Stimulated activated CD8-positive, alpha-beta memory T cell treated with anti-CD3 and anti-CD28 coated beads, Interleukin-4, amount 100 ng/mL, for 48 hours (primary cell): ENCODE results near the gene TBX2.

ENCODE experiments used
- DNase-seq: peaks from one replicate; pipeline ENCODE4 v3.0.0-alpha.2; 2020

Gene TBX2

DNA sequence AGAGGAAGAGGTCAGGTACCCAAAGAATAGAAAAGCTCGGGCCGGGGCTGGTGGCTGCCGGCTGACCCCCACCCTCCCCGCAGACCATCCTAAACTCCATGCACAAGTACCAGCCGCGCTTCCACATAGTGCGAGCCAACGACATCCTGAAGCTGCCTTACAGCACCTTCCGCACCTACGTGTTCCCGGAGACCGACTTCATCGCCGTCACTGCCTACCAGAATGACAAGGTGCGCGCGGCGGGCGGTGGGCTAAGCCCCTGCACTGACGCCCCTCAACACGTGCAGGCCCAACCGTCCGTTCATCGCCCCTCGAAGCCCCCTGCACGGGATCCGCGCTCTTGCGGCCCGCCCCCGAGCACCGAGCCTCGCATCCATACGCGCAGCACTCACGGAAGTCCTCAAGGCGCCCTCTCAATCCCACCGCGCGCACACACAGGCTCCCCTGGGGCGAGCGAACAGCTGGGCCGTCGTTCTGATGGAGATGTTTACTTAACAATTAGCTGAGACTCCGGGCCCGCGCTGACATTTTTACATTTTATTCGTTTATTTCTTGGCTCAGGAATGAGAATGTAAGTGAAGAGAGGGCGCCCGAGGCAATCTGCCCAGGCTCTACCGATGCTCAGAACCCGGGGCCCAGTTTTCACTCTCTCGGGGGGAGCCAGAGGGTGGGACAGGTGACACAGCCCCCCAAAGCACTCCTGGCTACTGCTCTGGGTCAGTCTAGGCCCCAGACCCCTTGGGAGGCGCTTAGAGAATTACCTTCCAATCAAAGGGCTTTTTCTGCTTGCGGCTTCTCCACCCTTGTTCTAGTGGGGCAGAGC is 3.5 kb downstream of the TBX2 start:
- DNase-seq: peak; percentile 40

DNA sequence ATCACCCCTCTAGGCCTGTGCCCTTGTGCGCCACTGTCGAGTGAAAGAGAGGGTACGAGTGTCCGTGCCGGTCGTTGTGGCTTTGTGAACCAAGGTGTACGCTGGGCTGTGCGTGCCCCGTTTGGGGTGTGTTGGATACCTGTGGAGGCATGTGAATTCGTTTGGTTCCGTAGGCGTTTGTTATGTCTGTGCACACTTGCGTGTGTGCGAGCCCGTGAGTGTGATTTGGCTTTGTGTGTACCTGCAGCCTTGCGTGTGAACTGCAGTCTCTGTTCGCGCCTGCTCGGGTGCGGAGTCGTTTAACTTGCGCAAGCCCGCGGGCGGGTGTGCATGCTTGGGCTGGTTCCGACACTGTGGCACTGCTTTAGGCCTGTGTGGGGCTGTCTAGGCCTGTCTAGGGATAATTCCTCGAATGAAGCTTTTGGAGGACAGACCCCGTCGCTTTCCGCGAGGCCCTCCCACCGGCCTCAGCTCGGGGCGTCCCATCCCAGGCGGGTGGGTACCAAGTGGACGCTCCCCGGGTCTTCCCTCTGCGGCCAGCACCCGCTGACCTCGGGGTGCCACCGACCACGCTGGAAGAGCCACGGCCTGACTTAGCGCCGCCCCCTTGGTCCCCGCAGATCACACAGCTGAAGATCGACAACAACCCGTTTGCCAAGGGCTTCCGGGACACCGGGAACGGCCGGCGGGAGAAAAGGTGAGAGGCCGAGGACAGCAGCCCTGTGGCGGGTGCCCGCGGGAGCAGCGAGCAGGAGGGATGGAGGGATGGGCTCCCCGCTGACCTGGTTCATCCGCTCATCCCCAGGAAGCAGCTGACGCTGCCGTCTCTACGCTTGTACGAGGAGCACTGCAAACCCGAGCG is 4.4 kb downstream of the TBX2 start:
- DNase-seq: peak; percentile 33

DNA sequence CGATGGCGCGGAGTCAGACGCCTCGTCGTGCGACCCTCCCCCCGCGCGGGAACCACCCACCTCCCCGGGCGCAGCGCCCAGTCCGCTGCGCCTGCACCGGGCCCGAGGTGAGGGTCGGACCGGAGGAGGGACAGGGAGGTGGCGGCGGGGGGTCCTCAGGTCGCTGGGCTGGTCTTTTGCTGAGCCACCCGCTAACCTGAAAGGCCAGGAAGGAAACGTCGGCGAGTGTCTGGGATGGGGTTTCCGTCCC is 4.9 kb downstream of the TBX2 start:
- no peak for DNase-seq

DNA sequence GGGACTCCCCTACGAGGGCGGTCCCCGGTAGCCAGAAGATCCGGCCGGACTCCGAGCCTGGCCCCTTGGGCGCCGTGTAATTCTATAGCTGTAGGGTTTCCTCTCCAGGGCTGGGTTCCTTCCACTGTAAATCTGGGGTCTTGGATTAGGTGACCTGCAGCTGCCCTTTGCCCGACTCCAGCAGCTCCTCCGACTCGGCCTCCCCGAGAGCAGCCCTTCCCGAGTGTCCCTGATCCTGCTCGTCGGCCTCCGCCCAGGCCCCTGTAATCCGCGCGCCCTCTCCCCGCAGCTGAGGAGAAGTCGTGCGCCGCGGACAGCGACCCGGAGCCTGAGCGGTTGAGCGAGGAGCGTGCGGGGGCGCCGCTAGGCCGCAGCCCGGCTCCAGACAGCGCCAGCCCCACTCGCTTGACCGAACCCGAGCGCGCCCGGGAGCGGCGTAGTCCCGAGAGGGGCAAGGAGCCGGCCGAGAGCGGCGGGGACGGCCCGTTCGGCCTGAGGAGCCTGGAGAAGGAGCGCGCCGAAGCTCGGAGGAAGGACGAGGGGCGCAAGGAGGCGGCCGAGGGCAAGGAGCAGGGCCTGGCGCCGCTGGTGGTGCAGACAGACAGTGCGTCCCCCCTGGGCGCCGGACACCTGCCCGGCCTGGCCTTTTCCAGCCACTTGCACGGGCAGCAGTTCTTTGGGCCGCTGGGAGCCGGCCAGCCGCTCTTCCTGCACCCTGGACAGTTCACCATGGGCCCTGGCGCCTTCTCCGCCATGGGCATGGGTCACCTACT is 5.5 kb downstream of the TBX2 start:
- peak; percentile 28 for DNase-seq

DNA sequence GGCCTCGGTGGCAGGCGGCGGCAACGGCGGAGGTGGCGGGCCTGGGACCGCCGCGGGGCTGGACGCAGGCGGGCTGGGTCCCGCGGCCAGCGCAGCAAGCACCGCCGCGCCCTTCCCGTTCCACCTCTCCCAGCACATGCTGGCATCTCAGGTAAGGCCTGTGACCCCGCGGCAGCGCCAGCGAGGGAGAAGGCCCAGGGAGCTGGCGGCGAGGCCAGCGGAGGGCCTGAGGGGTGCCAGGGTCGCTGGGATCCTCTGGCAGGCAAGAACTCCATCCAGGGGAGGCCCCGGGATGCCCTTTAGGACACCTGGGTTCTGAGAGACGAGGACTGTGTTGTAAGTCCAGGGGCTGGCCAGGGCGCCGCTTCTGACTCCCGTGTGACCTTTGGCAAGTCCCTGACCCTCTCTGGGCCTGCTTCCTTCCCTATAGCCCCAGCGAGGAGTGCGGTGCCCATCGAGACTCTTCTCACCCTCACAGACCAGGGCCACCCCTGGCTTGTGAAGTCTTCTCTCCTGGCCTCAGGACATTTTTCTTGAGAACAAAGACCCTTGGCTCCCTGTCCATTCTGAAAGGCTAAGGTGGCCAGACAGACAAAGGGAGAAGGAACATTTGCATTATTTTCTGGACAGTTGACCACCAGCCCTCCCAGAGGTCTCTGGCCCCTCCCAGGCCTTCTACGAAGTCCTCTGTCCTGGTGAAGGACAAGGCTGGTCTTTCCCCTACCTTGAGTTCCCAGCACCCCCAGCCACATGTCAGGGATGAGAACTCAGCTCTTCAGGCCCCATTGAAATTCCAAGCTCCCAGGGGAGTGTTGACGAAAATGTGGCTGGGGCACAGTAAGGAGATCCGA is 6.3 kb downstream of the TBX2 start:
- no peak for DNase-seq

GRCh38 chr17:61406537-61406845 is 6.8 kb downstream of the TBX2 start:
- no peak for DNase-seq

DNA sequence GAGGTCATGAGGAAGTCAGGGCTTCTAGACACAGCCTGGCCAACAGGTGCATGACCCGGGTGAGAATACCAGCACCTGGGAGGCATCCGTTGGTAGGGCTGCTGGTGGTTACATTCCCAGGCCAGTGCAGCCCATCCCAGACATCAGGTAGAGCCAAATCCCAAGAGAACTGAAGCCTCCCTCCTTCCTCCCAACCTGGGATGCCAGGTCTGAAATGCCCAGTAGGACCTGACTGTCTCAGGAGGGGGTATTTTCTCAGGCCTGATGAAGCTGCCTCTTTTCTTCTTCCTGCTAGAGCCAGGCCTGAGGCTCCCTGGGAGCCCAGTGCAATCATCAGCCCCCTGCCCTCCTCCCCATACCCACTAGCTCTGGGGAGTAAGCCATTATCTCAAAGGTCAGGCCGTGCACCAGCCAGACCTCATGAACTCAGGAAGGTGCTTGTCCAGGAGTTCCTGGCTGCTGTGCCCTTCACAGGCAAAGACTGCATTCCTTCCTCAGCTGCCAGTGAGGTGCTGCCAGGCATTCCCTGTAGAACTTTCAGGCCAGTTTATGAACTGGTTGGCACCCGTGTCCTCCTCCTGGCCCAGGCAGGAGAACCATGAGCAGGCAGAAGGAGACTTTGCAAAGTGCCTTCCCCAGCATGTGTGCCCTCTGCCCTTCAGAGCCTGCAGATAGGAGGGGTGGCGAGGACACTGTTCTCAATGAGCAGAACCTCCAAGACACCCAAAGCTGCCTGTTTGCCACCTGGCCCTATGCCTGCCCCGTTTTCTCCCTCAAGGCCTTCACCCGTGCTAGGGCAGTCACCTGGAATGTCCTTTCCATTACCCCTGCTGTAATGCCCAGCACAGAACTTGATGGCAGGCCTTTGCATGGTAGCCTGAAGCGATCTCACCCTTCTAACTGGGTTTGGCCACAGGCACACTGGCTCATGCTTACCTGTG is 7.6 kb downstream of the TBX2 start:
- DNase-seq: no peak

- DNase-seq: peak; percentile 26
These were observed 8.8 kb downstream of the TBX2 start for GRCh38 chr17:61408151-61409041.

DNA sequence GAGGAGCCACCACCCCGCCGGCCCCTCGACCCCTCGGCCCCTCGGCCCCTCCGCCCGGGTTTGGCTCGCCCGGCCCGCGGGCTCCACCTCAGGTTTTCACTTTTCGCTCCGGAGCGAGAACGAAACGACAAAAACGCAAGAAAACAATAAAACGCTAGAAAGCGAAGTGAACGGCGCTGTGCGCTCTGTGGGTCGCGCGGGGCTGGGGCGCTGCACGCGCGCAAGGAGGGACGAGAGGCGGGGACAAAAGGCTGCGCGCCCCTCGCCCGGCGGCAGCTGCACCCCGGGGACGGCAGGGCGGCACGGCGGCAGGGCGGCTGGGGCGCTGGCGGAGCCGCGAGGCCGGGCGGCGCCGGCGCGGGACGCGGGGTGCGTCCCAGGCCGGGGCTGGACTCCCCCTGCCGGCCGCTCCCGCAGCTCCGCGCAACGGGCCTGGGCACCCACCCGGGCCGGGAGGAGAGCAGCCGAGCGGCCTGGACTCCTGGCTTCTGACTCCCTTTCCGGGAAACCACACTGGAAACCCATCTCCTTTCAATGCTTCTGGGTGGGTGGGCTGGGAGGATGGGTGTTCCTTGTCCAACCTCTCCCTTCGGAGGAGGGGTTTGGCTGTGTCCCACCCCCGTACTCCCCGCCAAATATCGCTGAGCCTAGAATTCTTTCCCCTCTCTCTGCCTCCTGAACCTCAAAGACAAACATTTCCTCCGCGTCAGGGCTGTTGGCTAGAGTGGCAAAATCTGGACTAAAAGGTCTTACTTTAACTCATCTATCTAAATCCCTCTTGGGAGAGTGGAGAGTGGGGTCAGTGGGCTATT is 9.9 kb downstream of the TBX2 start:
- DNase-seq: peak; percentile 60

- peak; percentile 86 for DNase-seq
These were observed 10.7 kb downstream of the TBX2 start for GRCh38 chr17:61410141-61411010.

- no peak for DNase-seq
These were observed 11.3 kb downstream of the TBX2 start for GRCh38 chr17:61411011-61411260.

GRCh38 chr17:61411261-61412142 is 11.9 kb downstream of the TBX2 start:
- DNase-seq: peak; percentile 46

GRCh38 chr17:61412143-61412859 is 12.7 kb downstream of the TBX2 start:
- peak; percentile 86 for DNase-seq

DNA sequence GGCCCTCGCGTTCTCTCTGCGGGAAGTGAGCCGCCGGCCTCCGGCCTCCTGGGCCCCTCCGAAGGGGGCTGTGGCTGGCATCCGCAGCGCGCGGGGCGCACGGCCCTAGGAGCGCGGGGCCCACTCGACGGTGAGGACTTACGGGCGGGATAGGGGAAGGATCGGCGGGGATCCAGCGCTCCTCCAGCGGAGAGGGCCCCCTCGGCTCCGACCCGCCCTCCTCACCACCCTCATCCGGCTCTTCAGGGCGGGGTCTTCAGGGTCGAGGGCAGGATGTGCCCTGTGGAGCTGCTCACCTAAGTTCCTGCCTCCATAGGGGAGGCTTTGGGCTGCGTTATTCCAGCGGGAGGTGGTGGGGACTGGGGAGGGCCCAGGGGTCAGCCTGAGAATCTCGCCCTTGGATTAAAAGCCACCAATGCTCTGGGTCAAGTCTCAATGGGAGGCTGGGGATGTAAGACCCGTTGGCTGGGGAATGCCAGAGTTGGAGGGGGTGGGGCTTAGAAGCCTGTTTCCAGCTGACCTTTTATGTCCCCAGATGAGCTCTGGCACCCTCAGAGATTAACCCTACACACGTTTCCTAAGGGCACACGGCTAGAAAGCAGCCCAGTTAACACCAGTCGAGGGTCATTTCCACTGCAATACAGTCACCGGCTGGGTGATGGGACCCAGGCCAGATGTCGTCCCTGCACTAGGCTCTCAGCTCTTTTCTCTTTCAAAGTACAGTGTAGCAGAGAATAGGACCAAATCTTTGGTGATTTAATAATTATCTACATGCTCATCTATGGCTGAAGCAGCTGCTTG is 13.4 kb downstream of the TBX2 start:
- DNase-seq: no peak

DNA sequence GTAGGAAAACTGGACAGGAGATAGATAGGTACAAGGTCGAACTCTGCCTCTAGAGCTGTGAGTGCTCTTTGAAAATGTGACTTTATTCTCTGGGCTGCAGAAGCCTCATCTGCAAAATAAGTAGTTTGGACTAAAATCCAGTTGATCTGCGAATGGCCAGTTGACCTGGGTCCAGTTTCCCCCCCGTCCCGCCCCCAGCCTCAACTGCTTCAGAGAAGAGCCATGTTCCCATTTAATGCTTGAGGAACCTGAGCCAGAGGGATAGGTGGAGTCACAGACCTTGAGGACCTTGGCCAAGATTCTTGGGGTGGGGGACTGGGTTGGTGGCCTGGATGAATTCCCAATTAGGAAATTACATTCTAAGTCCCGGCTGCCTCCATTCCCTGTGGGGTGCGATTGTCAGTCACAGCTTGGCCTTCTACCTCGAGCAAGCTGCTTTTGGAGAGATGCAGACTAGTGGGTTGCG is 14.1 kb downstream of the TBX2 start:
- DNase-seq: no peak
